ENCODE measurements around the gene ITPR2.

DNA sequence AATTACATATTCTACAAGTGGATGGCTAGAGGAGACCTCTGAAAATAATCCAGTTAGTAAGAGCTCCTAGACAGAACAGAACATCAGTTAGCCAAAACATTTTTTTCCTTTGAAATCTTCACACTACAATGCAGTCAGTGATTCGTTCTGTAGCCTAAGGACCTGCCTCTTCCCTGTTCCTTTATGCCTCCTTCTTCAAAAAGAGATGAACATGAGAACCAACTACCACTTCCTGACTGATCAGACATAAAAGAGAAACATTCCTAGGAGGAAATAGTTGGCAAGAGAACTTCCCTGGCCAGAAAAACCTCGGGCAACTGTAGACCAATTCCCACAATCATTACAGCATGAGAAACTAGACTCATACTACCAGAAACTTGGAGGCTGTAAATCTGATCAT, 29.4 kb downstream of the ITPR2 start:
- TF ChIP-seq CTCF (conservative IDR thresholded peaks at IDR 0.05; ENCODE audit: low read length) (no peak), EZH2phosphoT487 (IDR thresholded peaks at IDR 0.05; ENCODE audit: borderline replicate concordance) (no peak)

Measured in Loucy (cell line).